HG02840 (cell line): Measurements from ENCODE around the gene PLPPR2.
A peak's percentile ranks its signal among the peaks of the same experiment; 100 is the strongest.
"Not testable (repeated sequence)": the region's sequence is repeated elsewhere in the genome, so short reads cannot be mapped to it uniquely, and the experiment has no call there.

ENCODE experiments used
- ATAC-seq: cut with Tn5 transposase; IDR thresholded peaks from one replicate; pipeline ENCODE4 v1.9.1; 2021; ENCODE audit warnings: mild to moderate bottlenecking, moderate library complexity, moderate number of reproducible peaks; ENCODE audit not compliant: unreplicated experiment, low FRiP score

Gene PLPPR2

DNA sequence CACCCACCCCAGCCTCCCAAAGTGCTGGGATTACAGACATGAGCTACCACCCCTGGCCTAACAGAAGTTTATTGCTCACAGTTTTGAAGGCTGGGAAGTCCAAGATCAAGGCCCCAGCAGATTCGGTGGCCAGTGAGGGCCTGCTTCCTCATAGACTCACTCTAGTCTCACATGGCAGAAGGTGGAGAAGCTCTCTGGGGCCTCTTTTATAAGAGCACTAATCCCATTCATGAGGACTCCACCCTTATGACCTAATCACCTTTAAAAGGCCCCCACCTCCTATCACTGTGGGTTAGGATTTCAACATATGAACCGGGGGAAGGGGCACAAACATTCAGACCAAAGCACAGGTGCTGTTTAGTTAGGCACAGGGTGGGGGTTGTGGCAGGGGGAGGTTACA lies 12.3 kb downstream of the PLPPR2 start:
- no peak for ATAC-seq

DNA sequence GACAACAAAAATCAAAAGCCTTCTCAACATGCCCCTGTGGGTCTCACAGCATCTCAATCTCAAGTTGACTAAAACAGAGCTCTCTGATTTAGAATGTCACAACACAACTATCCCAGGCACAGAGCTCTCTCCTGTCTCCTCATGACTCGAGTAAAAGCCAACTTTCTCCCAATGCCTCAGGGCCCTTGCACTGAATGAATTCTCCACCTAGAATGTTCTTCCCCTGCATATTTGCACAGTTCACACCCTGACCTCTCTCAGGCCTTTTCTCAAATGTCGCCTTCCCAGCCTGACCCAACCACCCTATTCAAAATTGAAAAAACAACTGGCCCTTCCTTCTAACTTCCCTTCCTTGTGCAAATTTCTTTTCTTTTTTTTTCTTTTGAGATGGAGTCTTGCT lies 15.5 kb downstream of the PLPPR2 start:
- no peak for ATAC-seq

GRCh38 chr19:11373166-11373884 lies 18.1 kb downstream of the PLPPR2 start:
- ATAC-seq, result no peak

DNA sequence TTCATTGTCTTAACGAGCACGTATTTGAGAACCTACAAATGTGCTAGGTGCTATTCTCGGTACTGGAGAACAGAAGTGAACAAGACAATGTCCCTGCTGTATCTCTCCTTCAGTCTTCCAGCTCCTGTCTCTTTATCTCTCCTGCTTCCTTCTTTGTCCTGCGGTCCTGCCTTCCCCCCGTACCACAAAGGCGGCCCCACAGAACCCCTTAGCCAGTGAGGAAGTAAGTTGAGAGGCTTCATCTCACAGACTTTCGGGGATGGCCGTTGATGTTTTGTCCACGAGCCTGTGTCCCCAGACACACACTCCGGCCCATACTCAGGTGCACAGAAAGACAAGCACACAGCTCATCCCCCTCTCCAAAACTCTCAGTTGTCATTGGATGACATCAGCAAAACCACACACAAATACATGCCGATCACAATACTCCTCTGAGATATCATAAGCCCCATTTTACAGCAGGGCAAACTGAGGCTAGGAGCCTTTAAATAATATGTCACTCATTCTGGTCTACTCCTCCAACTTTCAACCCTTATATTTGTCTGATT lies 18.7 kb downstream of the PLPPR2 start:
- ATAC-seq, result no peak

- peak; percentile 86 for ATAC-seq
Measured at GRCh38 chr19:11374433-11375142, 19.4 kb downstream of the PLPPR2 start, which contains the start of gene SWSAP1. TSS of gene SWSAP1 (plus strand) at chr19:11374666. CDS start at chr19:11374681, 15 bp downstream.

GRCh38 chr19:11375143-11375948 lies 20.1 kb downstream of the PLPPR2 start:
- ATAC-seq, result no peak

DNA sequence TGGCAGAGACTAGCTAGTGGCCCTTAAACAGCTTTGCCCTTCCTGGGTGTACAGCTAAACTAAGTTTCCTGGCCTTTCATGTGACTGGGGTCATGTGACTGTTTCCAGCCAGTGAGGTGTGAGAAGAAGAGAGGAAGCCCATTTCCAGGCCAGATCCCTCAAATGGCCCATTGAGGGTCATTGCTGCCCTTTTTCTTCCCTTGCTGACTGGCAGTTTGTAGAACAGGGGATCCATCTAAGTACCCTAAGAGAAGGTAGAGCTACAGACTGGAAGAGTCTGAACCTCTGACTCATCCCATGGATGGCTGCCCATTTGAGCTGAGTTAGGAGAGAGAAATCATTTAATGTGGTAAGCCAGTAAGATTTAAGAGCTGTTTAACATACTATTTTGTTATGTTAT lies 22.0 kb downstream of the PLPPR2 start:
- ATAC-seq, result no peak

DNA sequence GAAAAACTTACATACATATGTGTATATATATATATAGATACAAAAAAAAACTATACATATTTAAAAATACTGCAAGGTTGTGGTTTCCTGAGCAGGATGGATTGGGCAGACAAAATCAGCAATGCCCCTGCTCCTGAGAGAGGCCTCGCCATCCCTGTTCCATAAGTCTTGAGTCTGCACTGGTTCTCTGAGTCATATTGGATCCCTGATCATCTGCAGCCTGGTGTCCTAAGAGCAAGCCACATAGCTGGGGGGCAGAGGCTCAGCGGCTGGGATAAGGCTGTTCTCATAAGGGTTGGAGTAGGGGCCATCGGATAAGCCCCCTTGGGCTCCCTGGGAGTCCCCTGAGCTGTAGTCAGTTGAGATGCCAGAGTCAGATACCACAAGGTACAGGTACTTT lies 22.5 kb downstream of the PLPPR2 start:
- no peak for ATAC-seq

- ATAC-seq, result no peak
Measured at GRCh38 chr19:11378319-11379189, 23.3 kb downstream of the PLPPR2 start.

DNA sequence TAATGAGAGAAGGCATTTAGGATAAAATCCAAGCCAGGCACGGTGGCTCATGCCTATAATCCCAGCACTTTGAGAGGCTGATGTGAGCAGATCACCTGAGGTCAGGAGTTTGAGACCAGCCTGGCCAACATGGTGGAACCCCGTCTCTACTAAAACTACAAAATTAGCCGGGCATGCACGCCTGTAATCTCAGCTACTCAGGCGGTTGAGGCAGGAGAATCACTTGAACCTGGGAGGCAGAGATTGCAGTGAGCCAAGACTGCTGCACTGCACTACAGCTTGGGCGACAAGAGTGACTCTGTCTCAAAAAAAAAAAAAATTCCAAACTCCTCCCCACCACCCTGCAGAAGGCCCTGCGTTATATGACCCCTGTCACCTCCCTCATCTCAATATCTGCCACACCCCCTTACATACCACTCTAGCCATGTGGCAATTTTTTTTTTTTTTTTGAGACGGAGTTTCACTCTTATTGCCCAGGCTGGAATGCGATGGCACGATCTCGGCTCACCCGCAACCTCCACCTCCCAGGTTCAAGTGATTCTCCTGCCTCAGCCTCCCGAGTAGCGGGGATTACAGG lies 24.1 kb downstream of the PLPPR2 start:
- not testable (repeated sequence) for ATAC-seq

- ATAC-seq, result no peak
Measured at GRCh38 chr19:11379857-11380350, 24.7 kb downstream of the PLPPR2 start.

GRCh38 chr19:11380653-11381537 lies 25.7 kb downstream of the PLPPR2 start:
- ATAC-seq, result peak; percentile 73

GRCh38 chr19:11382898-11383705 lies 27.9 kb downstream of the PLPPR2 start:
- no peak for ATAC-seq

DNA sequence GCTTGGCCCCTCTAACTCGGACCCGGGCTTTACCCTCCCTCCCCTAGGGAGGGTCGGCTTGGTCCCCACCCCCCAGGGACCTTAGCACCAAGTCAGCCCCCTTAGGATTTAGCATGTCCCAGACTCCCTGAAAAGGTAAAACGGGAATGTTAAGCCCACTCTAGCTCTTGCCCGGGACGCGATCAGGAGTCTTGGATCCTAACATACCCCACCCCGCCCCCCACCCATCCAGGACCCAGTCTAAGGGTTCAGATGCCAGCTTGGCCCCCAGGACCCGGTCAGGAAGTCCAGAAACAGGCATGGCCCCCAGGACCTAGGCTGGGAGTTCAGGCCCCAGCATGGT lies 28.4 kb downstream of the PLPPR2 start:
- ATAC-seq, result no peak

GRCh38 chr19:11384778-11385129 lies 29.5 kb downstream of the PLPPR2 start:
- no peak for ATAC-seq

DNA sequence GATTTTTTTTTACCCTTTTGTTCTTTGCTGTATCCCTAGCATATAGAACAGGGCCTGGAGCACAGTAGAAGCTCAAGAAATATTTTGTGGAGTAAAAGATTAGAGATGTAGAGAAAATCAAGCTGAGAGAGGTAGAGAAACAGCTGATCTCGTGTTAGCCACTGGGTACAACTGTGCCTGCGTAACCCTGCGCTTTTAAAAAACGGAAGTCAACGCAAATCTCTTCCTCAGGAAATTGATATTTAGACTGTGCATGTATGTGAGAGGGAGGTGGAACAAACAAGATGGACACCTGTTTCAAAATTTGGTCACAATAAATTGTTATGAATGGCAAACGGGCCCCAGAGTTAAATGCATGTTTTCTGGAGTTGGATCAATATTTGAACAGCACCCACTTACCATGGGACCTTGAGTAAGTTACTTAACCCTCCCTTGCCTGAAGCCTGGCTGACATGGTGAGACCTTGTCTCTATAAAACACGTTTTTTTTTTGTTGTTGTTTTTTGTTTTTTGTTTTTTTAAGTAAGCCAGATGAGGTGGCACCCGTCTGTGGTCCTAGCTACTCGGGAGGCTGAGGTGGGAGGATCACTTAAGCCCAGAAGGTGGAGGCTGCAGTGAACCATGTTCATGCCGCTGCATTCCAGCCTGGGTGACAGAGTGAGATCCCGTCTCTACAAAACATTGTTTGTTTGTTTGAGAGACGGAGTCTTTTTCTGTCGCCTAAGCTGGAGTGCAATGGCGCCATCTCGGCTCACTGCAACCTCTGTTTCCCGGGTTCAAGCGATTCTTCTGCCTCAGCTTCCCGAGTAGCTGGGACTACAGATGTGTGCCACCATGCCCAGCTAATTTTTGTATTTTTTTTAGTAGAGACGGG lies 32.2 kb downstream of the PLPPR2 start:
- no peak for ATAC-seq

- no peak for ATAC-seq
Measured at GRCh38 chr19:11390359-11390758, 35.1 kb downstream of the PLPPR2 start.
